DND-41 (cell line): ENCODE data around the gene OTUD3.

Experiments
- CTCF ChIP-seq: IDR thresholded peaks from 2 replicates; pipeline ENCODE4 v1.5.1; 2012; ENCODE audit warnings: borderline replicate concordance, low read length, moderate library complexity, mild to moderate bottlenecking; ENCODE audit not compliant: poor library complexity, severe bottlenecking; ENCODE audit errors: extremely low read depth
- EZH2 ChIP-seq: IDR thresholded peaks from 3 replicates; pipeline ENCODE4 v1.6.1; 2012; ENCODE audit warnings: borderline replicate concordance, low read depth, mild to moderate bottlenecking, moderate library complexity, low read length, inconsistent platforms; ENCODE audit not compliant: severe bottlenecking

- TF ChIP-seq EZH2 (no peak), CTCF (no peak)
Measured at GRCh38 chr1:19879227-19879626, 3.0 kb upstream of the OTUD3 start.
